Dedifferentiated amniotic fluid mesenchymal stem cell (primary cell): ENCODE data around the gene HSPB7.
"Not testable (repeated sequence)": the region's sequence is repeated elsewhere in the genome, so short reads cannot be mapped to it uniquely, and the experiment has no call there.

Experiments used
- DNase-seq: peaks from one replicate; pipeline ENCODE4 v3.0.0-alpha.2; 2016; ENCODE audit errors: extremely low spot score

HSPB7 gene

GRCh38 chr1:16017461-16018303 lies at the start of gene HSPB7:
HSPB7 (minus strand) TSS chr1:16018043; CDS start chr1:16017963, 80 bp downstream.
- DNase-seq, result peak; percentile 88

GRCh38 chr1:16067127-16067768 lies 49.4 kb upstream of the HSPB7 start:
- DNase-seq, result no peak

GRCh38 chr1:16066245-16066644 lies 48.4 kb upstream of the HSPB7 start:
- DNase-seq, result no peak

- DNase-seq, result no peak
Observed at GRCh38 chr1:16065269-16065576, 47.4 kb upstream of the HSPB7 start.

GRCh38 chr1:16064536-16065268 lies 46.9 kb upstream of the HSPB7 start:
- DNase-seq, result no peak

- no peak for DNase-seq
Observed at GRCh38 chr1:16063921-16064320, 46.1 kb upstream of the HSPB7 start.

GRCh38 chr1:16063226-16063829 lies 45.5 kb upstream of the HSPB7 start:
- DNase-seq, result no peak

- DNase-seq, result not testable (repeated sequence)
Observed at GRCh38 chr1:16062687-16063075, 44.8 kb upstream of the HSPB7 start.

GRCh38 chr1:16061989-16062686 lies 44.3 kb upstream of the HSPB7 start:
- not testable (repeated sequence) for DNase-seq

- no peak for DNase-seq
Observed at GRCh38 chr1:16061266-16061665, 43.4 kb upstream of the HSPB7 start.

- not testable (repeated sequence) for DNase-seq
Observed at GRCh38 chr1:16058394-16059120, 40.7 kb upstream of the HSPB7 start.

- DNase-seq, result not testable (repeated sequence)
Observed at GRCh38 chr1:16057314-16057915, 39.6 kb upstream of the HSPB7 start.

GRCh38 chr1:16056521-16056912 lies 38.7 kb upstream of the HSPB7 start:
- DNase-seq, result not testable (repeated sequence)

GRCh38 chr1:16055613-16056520 lies 38.0 kb upstream of the HSPB7 start:
- DNase-seq, result peak; percentile 71

GRCh38 chr1:16054598-16055540 lies 37.0 kb upstream of the HSPB7 start:
- DNase-seq, result no peak

GRCh38 chr1:16053781-16054502 lies 36.1 kb upstream of the HSPB7 start:
- no peak for DNase-seq

GRCh38 chr1:16051949-16052348 lies 34.1 kb upstream of the HSPB7 start:
- not testable (repeated sequence) for DNase-seq

GRCh38 chr1:16051039-16051438 lies 33.2 kb upstream of the HSPB7 start:
- no peak for DNase-seq
